ENCODE data around the gene BDKRB1. TPM values are rescaled to one million over a fixed set of nuclear protein-coding genes. Genes with fewer than 3 reads are reported as not detected.

Gene BDKRB1
- total RNA-seq, 1 experiment from 2014 or later: not detected

DNA sequence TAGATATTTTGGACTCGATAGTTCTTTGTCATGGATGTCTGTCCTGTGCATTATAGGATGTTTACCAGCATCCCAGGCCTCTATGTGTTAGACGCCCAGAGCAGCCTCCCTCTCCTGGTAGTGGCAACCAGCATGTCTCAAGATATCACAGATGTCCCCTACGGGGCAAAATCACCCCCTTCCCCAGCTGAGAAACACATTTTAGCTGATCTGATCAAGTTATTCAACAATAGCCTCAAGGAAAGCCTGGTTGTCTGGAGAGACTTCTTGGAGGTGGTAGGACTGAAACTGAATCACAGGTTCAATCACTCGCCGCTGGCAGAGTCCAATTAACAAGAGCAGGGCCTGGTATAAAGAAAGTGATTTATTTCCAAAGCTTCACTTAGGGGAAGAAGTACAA, 17.6 kb downstream of the BDKRB1 start:
- H3K27ac ChIP-seq (ENCODE audit: low read length): no peak overlapping the region
- ATAC-seq: no peak
- H3K36me3 ChIP-seq (ENCODE audit: control insufficient read depth, insufficient read depth, low read length): no peaks in the 10 kb centered on the region
- no peak for DNase-seq (ENCODE audit: low read depth, low spot score)
- no peaks in the 10 kb centered on the region for H3K4me1 ChIP-seq (ENCODE audit: control insufficient read depth, insufficient read depth, low read length)
- no peak for TF ChIP-seq SIN3A (IDR thresholded peaks at IDR 0.05; ENCODE audit: borderline replicate concordance, insufficient read depth, low read depth, low read length)
- TF ChIP-seq CTCF (IDR thresholded peaks at IDR 0.05): no peak
- no peak for TF ChIP-seq TCF7L2 (IDR thresholded peaks at IDR 0.05; ENCODE audit: low read depth, low read length)
- no peak for TF ChIP-seq POLR2AphosphoS5 (IDR thresholded peaks at IDR 0.05; ENCODE audit: low read depth, low read length)
- TF ChIP-seq, protein P1, sequence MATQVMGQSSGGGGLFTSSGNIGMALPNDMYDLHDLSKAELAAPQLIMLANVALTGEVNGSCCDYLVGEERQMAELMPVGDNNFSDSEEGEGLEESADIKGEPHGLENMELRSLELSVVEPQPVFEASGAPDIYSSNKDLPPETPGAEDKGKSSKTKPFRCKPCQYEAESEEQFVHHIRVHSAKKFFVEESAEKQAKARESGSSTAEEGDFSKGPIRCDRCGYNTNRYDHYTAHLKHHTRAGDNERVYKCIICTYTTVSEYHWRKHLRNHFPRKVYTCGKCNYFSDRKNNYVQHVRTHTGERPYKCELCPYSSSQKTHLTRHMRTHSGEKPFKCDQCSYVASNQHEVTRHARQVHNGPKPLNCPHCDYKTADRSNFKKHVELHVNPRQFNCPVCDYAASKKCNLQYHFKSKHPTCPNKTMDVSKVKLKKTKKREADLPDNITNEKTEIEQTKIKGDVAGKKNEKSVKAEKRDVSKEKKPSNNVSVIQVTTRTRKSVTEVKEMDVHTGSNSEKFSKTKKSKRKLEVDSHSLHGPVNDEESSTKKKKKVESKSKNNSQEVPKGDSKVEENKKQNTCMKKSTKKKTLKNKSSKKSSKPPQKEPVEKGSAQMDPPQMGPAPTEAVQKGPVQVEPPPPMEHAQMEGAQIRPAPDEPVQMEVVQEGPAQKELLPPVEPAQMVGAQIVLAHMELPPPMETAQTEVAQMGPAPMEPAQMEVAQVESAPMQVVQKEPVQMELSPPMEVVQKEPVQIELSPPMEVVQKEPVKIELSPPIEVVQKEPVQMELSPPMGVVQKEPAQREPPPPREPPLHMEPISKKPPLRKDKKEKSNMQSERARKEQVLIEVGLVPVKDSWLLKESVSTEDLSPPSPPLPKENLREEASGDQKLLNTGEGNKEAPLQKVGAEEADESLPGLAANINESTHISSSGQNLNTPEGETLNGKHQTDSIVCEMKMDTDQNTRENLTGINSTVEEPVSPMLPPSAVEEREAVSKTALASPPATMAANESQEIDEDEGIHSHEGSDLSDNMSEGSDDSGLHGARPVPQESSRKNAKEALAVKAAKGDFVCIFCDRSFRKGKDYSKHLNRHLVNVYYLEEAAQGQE (IDR thresholded peaks at IDR 0.05; ENCODE audit: insufficient read depth in 1 of 2, low read depth in 2 of 2, low read length in 1 of 2): no peak
- BruUV-seq (replicated peaks): no TSS peak
- intact Hi-C loops (cut with micrococcal nuclease; ENCODE audit: unreplicated experiment): loop anchor here (10.0 kb wide), 1 partner anchor 279 kb away; no protein-coding TSS in a partner anchor
- ChIA-PET CTCF (no interaction called here), POLR2A (no interaction called here)
- no peaks in the 10 kb centered on the region for H3K27me3 ChIP-seq (ENCODE audit: control insufficient read depth, insufficient read depth, low read length)
- no peak overlapping the region for H3K4me3 ChIP-seq (ENCODE audit: low read depth in 2 of 2, low read length in 2 of 2)
- in situ Hi-C loops (cut with HindIII; ENCODE audit: low pct_unique_long_range_greater_than_20kb, low sequenced_read_pairs): no loop called here
- H3K9me3 ChIP-seq (ENCODE audit: control insufficient read depth, insufficient read depth, low read depth, low read length): no peaks in the 10 kb centered on the region

GRCh38 chr14:96274122-96274521, 18.1 kb downstream of the BDKRB1 start:
- H3K9me3 ChIP-seq (ENCODE audit: control insufficient read depth, insufficient read depth, low read depth, low read length): no peaks in the 10 kb centered on the region
- in situ Hi-C loops (cut with HindIII; ENCODE audit: low pct_unique_long_range_greater_than_20kb, low sequenced_read_pairs): no loop called here
- H3K4me1 ChIP-seq (ENCODE audit: control insufficient read depth, insufficient read depth, low read length): no peaks in the 10 kb centered on the region
- no TSS peak for BruUV-seq (replicated peaks)
- intact Hi-C loops (cut with micrococcal nuclease; ENCODE audit: unreplicated experiment): loop anchor here (10.0 kb wide), 1 partner anchor 279 kb away; no protein-coding TSS in a partner anchor
- POLR2A ChIA-PET: no interaction called here
- ATAC-seq (no peak), DNase-seq (ENCODE audit: low read depth, low spot score) (no peak)
- no peak overlapping the region for H3K4me3 ChIP-seq (ENCODE audit: low read depth in 2 of 2, low read length in 2 of 2)
- H3K27me3 ChIP-seq (ENCODE audit: control insufficient read depth, insufficient read depth, low read length): no peaks in the 10 kb centered on the region
- TF ChIP-seq TCF7L2 (IDR thresholded peaks at IDR 0.05; ENCODE audit: low read depth, low read length): no peak
- TF ChIP-seq, protein P1 (IDR thresholded peaks at IDR 0.05; ENCODE audit: insufficient read depth in 1 of 2, low read depth in 2 of 2, low read length in 1 of 2): no peak
- no peak for TF ChIP-seq CTCF (IDR thresholded peaks at IDR 0.05)
- no peak for TF ChIP-seq POLR2AphosphoS5 (IDR thresholded peaks at IDR 0.05; ENCODE audit: low read depth, low read length)
- TF ChIP-seq SIN3A (IDR thresholded peaks at IDR 0.05; ENCODE audit: borderline replicate concordance, insufficient read depth, low read depth, low read length): no peak
- CTCF ChIA-PET: no interaction called here
- H3K27ac ChIP-seq (ENCODE audit: low read length): no peak overlapping the region
- no peaks in the 10 kb centered on the region for H3K36me3 ChIP-seq (ENCODE audit: control insufficient read depth, insufficient read depth, low read length)
